ENCODE results near the gene MN1.

- TF ChIP-seq CTCF (IDR thresholded peaks at IDR 0.05): no peak
- TF ChIP-seq POLR2A (IDR thresholded peaks at IDR 0.05; ENCODE audit: low read length): no peak
- TF ChIP-seq USF2 (IDR thresholded peaks at IDR 0.05): no peak
- no peak for TF ChIP-seq EP300 (IDR thresholded peaks at IDR 0.05)
- no peak for TF ChIP-seq MAFK (IDR thresholded peaks at IDR 0.05; ENCODE audit: partially characterized antibody)
- no peak for TF ChIP-seq FOXS1 (CRISPR knock-in tag; IDR thresholded peaks at IDR 0.05)
- TF ChIP-seq BHLHE40 (IDR thresholded peaks at IDR 0.05; ENCODE audit: low read depth, low read length): no peak
Observed at GRCh38 chr22:27779643-27780042, 21.9 kb downstream of the MN1 start.

All from A549 (cell line).